ENCODE data around the gene KLF13. TPM values are rescaled to one million over a fixed set of nuclear protein-coding genes. Genes with fewer than 3 reads are reported as not detected.

KLF13 gene
- polyA plus RNA-seq, 1 donor (not counting 4 experiments of a cell fraction or from before 2014, with no cell fraction given): 66.7 TPM

DNA sequence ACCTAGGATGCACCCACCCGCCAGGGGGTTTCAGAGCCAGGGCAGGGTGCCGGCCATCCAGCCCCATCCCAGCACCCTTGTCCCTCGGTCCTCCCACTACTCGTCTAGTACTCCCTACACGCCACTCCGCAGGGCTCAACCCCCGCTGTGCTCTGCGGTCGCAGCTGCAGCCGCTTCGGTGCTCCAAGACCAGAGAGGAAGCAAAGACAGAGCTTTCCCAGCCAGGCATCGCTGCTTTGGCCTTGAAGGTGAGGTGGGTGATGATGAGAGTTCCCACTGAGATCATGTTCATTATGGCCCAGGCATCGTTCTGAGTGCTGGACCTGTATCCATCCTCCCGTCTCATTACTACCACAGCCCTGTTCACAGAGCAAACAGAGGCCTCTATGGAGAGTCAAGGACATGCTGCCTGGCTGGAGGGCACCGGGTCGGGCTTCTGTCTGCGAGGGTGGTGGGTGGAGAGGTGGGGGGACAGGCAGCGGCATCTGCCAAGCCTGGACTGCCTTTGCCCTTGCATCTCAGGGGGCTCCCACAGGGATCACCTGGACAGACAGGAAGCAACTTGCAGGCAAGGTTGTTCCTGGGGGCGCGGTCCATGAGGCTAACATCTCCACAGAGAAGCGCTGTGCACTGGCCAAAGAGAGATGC, 66.9 kb downstream of the KLF13 start:
- H3K4me2 ChIP-seq (ENCODE audit: control insufficient read depth, extremely low read depth, insufficient read depth, low read depth, low read length): no peak overlapping the region
- no peaks in the 10 kb centered on the region for H3K9me3 ChIP-seq (ENCODE audit: control insufficient read depth, low read depth, low read length)
- H3K4me3 ChIP-seq (ENCODE audit: control insufficient read depth in 2 of 3, extremely low read depth in 1 of 3, insufficient read depth in 2 of 3, low read depth in 1 of 3, low read length in 3 of 3): no peak overlapping the region
- H3K9me1 ChIP-seq (ENCODE audit: control insufficient read depth, extremely low read depth, insufficient read depth, low read length): no peaks in the 10 kb centered on the region
- H3K27me3 ChIP-seq (ENCODE audit: control insufficient read depth, extremely low read depth, insufficient read depth, low read length): no peaks in the 10 kb centered on the region
- no peak overlapping the region for H3K9ac ChIP-seq (ENCODE audit: control insufficient read depth, extremely low read depth, insufficient read depth, low read length)
- dilution Hi-C loops (cut with MboI; ENCODE audit: extremely low pct_ligation_motif_present, low sequenced_read_pairs): no loop called here
- H2AFZ ChIP-seq (ENCODE audit: control insufficient read depth, low read length): no peak overlapping the region
- H4K20me1 ChIP-seq (ENCODE audit: control insufficient read depth, extremely low read depth, insufficient read depth, low read length): no peaks in the 10 kb centered on the region
- no peaks in the 10 kb centered on the region for H3K79me2 ChIP-seq (ENCODE audit: control insufficient read depth, insufficient read depth, low read length)
- no peak overlapping the region for H3K27ac ChIP-seq (ENCODE audit: control insufficient read depth, insufficient read depth, low read length)
- no peak for TF ChIP-seq EZH2 (IDR thresholded peaks at IDR 0.05; ENCODE audit: low read length)
- TF ChIP-seq, protein P1, sequence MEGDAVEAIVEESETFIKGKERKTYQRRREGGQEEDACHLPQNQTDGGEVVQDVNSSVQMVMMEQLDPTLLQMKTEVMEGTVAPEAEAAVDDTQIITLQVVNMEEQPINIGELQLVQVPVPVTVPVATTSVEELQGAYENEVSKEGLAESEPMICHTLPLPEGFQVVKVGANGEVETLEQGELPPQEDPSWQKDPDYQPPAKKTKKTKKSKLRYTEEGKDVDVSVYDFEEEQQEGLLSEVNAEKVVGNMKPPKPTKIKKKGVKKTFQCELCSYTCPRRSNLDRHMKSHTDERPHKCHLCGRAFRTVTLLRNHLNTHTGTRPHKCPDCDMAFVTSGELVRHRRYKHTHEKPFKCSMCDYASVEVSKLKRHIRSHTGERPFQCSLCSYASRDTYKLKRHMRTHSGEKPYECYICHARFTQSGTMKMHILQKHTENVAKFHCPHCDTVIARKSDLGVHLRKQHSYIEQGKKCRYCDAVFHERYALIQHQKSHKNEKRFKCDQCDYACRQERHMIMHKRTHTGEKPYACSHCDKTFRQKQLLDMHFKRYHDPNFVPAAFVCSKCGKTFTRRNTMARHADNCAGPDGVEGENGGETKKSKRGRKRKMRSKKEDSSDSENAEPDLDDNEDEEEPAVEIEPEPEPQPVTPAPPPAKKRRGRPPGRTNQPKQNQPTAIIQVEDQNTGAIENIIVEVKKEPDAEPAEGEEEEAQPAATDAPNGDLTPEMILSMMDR (optimal IDR thresholded peaks at IDR 0.05 in 1 of 3, IDR thresholded peaks at IDR 0.05 in 1 of 3, conservative IDR thresholded peaks at IDR 0.05 in 1 of 3; ENCODE audit: extremely low read depth in 1 of 3, insufficient read depth in 2 of 3, low read length in 3 of 3): no peak
- FAIRE-seq (peak; percentile 20), DNase-seq (ENCODE audit: low read depth, low spot score) (no peak)
- H3K36me3 ChIP-seq (ENCODE audit: control insufficient read depth in 2 of 2, extremely low read depth in 1 of 2, insufficient read depth in 2 of 2, low read length in 2 of 2): no peaks in the 10 kb centered on the region
- H3K4me1 ChIP-seq (ENCODE audit: control insufficient read depth, extremely low read depth, insufficient read depth, low read length): peaks cover 21% of the 10 kb centered on the region

DNA sequence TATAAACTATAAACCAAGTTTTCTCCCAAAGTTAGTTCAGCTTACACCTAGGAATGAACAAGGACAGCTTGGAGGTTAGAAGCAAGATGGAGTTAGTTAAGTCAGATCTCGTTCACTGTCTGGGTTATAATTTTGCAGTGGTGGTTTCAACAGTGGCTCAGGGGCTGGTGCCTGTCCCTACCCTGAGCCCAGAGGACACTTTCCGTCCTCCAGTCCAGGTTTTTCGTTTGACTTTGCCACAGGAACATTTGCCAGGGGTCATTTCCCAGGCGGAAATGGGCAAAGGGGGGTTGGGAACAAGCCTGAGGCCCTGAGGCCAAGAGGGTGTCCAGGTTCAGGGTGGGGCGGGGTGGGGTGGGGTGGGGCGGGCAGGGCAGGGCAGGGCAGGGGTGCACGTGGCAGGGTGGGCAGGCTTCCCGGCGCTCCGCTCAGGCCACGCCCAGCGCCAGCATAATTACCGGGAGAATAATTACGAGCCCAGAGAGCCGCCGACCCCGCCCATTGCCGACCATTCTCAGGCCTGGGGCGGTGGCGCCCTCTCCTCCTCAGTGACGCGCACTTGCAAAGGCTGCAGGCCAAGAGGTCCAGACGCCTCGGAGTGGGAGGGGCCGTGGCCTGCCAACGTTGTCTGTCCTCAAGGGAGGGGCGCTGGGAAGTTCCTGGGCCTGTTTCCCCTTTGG, 70.4 kb downstream of the KLF13 start:
- H3K4me1 ChIP-seq (ENCODE audit: control insufficient read depth, extremely low read depth, insufficient read depth, low read length): peaks cover 44% of the 10 kb centered on the region
- H3K9me3 ChIP-seq (ENCODE audit: control insufficient read depth, low read depth, low read length): no peaks in the 10 kb centered on the region
- H3K36me3 ChIP-seq (ENCODE audit: control insufficient read depth in 2 of 2, extremely low read depth in 1 of 2, insufficient read depth in 2 of 2, low read length in 2 of 2): no peaks in the 10 kb centered on the region
- H2AFZ ChIP-seq (ENCODE audit: control insufficient read depth, low read length): peak overlapping the region; percentile 43
- H3K4me2 ChIP-seq (ENCODE audit: control insufficient read depth, extremely low read depth, insufficient read depth, low read depth, low read length): peak overlapping the region; percentile 87
- TF ChIP-seq, protein P1 (optimal IDR thresholded peaks at IDR 0.05 in 1 of 3, IDR thresholded peaks at IDR 0.05 in 1 of 3, conservative IDR thresholded peaks at IDR 0.05 in 1 of 3; ENCODE audit: extremely low read depth in 1 of 3, insufficient read depth in 2 of 3, low read length in 3 of 3): peak in 1 of 3 experiments; percentile 47
- TF ChIP-seq EZH2 (IDR thresholded peaks at IDR 0.05; ENCODE audit: low read length): no peak
- H3K79me2 ChIP-seq (ENCODE audit: control insufficient read depth, insufficient read depth, low read length): no peaks in the 10 kb centered on the region
- H3K9ac ChIP-seq (ENCODE audit: control insufficient read depth, extremely low read depth, insufficient read depth, low read length): peak overlapping the region; percentile 76
- H4K20me1 ChIP-seq (ENCODE audit: control insufficient read depth, extremely low read depth, insufficient read depth, low read length): no peaks in the 10 kb centered on the region
- DNase-seq (ENCODE audit: low read depth, low spot score) (no peak), FAIRE-seq (peak; percentile 46)
- H3K4me3 ChIP-seq (ENCODE audit: control insufficient read depth in 2 of 3, extremely low read depth in 1 of 3, insufficient read depth in 2 of 3, low read depth in 1 of 3, low read length in 3 of 3): peak overlapping the region in 1 of 3 experiments; percentile 42
- dilution Hi-C loops (cut with MboI; ENCODE audit: extremely low pct_ligation_motif_present, low sequenced_read_pairs): no loop called here
- H3K27me3 ChIP-seq (ENCODE audit: control insufficient read depth, extremely low read depth, insufficient read depth, low read length): no peaks in the 10 kb centered on the region
- H3K9me1 ChIP-seq (ENCODE audit: control insufficient read depth, extremely low read depth, insufficient read depth, low read length): no peaks in the 10 kb centered on the region
- H3K27ac ChIP-seq (ENCODE audit: control insufficient read depth, insufficient read depth, low read length): peak overlapping the region; percentile 93
